ENCODE data around the gene OR2AG1.
A peak's percentile ranks its signal among the peaks of the same experiment; 100 is the strongest.

The OR2AG1 gene, protein sequence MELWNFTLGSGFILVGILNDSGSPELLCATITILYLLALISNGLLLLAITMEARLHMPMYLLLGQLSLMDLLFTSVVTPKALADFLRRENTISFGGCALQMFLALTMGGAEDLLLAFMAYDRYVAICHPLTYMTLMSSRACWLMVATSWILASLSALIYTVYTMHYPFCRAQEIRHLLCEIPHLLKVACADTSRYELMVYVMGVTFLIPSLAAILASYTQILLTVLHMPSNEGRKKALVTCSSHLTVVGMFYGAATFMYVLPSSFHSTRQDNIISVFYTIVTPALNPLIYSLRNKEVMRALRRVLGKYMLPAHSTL

DNA sequence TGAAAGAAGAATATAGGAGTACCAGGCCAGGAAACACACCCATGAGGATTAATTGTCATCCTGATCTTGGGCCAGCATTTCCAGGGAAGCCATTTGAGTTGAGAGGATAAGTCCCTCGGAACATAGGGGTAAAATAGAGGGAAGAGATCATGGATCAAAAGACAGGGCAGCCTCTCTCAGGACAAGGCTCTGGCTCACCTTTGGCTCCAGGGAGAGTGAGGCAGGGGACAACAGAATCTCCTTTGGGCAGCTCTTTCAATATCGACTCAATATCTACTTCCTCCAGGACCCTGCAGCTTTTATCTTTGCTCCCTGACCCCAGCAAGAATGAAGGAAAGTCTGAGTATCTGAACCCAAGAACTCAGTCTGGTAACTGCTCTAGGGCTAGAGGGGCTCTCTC is at the start of gene OR2AG1:
Gene OR2AG1, plus strand, starts transcription at position 301 of the 400 bp plus-strand sequence. CDS start 2,018 bp downstream, outside the sequence.
- no peak for DNase-seq
- no peak for TF ChIP-seq POLR2A (IDR thresholded peaks at IDR 0.05; ENCODE audit: low read length)
- TF ChIP-seq GATA1 (IDR thresholded peaks at IDR 0.05; ENCODE audit: low read depth, low read length), result no peak

DNA sequence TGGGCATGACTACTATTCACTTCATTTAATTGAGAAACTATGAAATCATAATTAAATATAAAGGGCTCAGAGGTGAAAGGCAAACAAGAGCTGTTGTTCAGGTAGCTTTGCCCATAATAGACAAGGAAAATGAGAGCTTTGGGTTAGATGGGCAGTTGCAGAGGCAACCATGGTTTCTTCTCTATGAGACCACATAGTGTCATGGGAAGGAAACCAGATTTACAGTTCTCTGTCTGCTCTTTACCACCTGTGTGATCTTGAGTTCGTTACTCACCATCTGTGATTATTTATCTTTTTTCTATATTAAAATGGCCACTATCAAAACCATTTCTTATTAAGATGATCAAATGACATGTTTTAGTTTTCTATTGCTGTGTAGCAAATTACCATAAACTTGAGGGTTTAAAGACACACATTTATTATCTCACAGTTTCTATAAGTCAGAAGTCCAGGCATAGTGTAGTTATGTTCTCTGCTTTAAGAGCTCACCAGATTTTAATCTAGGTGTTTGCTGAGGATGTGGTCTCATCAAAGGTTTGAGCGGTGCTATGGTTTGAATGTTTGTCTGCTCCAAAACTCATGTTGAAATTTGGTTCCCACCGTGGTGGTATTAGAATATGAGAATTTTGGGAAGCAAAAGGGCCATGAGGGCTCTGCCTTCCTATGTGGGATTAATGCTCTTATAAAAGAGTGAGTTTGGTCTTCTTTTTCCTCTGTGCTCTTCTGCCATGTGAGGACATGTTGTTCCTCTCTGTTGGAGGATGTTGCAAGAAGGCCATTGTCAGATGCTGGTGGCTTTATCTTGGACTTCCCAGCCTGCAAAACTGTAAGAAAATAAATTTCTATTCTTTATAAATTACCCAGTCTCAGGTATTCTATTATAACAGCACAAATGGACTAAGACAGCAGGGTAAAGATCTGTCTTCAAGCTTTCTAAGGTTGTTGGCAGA is 49.2 kb upstream of the OR2AG1 start:
- DNase-seq, result no peak
- TF ChIP-seq GATA1 (IDR thresholded peaks at IDR 0.05; ENCODE audit: low read depth, low read length) (no peak), POLR2A (IDR thresholded peaks at IDR 0.05; ENCODE audit: low read length) (no peak)

DNA sequence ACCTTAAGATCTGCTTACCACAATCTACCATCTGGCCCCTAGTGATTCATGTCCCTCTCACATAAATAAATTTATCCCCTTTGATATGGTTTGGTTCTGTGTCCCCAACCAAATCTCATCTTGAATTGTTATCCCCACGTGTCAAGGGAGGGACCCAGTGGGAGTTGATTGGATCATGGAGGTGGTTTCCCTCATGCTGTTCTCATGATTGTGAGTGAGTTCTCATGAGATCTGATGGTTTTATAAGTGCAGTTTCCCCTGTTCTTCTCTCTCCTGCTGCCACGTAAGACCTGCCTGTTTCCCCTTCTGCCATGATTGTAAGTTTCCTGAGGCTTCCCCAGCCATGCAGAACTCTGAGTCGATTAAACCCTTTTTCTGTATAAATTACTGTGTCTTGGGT is 48.2 kb upstream of the OR2AG1 start:
- TF ChIP-seq GATA1 (IDR thresholded peaks at IDR 0.05; ENCODE audit: low read depth, low read length), result no peak
- no peak for TF ChIP-seq POLR2A (IDR thresholded peaks at IDR 0.05; ENCODE audit: low read length)
- no peak for DNase-seq

DNA sequence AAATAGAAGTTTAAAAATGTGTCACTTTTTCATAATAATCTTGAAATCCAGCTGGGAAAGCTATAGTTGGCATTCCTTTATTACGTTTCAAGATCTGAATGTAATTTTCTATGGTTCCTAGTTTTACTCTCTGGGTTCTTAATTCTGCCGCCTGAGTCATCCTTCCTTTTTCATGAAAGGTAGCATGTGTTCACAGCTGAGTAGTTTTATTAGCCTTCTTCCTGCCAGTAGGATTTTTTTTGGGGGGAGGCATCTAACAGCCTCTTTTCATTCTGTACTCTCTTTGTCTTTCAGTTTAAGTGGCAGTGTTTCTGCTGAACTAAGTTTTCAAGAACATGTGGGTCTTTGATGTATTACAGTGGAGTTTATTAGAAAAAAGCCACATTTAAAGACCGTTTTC is 47.5 kb upstream of the OR2AG1 start:
- TF ChIP-seq GATA1 (IDR thresholded peaks at IDR 0.05; ENCODE audit: low read depth, low read length), result no peak
- TF ChIP-seq POLR2A (IDR thresholded peaks at IDR 0.05; ENCODE audit: low read length), result no peak
- no peak for DNase-seq

DNA sequence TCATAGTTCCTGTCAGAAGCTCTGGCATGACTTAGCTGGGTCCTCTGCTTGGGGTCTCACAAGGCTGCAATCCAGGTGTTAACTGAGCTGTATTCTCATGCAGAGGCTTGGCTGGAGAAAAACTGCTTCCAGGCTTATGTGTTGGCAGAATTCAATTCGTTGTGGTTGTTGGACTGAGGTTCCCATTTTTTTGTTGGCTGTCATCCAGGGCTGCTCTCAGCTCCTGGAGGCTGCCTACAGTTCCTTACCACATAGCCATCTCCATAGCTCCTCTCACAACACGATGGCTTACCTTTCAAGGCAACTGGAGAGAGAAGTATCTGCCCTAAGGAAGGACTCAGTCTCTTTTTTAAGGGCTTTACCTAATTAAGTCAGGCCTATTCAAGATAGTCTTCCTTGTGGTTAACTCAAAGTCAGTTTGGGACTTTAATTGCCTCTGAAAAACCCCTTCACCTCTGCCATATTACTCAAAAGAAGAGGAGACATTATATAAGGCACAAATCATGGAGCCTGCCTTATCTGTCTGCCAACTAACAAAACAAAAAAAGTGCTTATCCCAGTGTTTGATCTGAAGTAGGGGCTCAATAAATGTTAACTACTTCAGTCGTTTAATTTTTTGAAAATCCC is 46.2 kb upstream of the OR2AG1 start:
- DNase-seq, result no peak

DNA sequence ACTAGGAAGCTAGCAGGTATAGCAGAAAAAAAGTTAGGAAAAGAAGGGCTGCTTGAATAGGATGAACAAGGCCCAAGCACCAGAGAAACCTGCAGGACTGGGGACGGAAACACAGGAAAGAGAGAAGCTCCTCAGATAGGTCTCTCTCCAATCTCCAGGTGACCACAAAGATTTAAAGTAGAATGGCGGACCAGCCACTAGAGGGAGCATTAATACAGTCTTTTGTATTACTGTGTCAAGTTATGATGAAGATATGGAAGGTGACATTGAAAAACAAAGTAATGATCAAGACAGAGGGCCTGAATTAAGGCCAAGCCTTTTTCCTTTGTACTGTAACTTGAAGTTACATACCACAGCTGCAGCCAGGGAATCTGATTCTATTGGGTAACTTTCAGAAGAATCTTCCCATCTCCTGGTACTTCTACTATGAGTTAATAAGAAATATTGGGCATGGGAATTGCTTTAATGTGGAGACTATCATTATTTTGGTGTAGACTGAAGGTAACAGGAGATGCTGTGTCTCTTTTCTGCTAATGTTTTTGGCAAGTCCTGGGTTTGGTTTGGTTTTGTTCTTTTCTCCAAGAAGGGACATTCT is 44.9 kb upstream of the OR2AG1 start:
- no peak for TF ChIP-seq GATA1 (IDR thresholded peaks at IDR 0.05; ENCODE audit: low read depth, low read length)
- TF ChIP-seq POLR2A (IDR thresholded peaks at IDR 0.05; ENCODE audit: low read length), result no peak
- DNase-seq, result peak; percentile 39 to 62

More for the DNA sequence above, 46.2 kb upstream of the OR2AG1 start:
- TF ChIP-seq POLR2A (IDR thresholded peaks at IDR 0.05; ENCODE audit: low read length) (no peak), GATA1 (IDR thresholded peaks at IDR 0.05; ENCODE audit: low read depth, low read length) (no peak)

DNA sequence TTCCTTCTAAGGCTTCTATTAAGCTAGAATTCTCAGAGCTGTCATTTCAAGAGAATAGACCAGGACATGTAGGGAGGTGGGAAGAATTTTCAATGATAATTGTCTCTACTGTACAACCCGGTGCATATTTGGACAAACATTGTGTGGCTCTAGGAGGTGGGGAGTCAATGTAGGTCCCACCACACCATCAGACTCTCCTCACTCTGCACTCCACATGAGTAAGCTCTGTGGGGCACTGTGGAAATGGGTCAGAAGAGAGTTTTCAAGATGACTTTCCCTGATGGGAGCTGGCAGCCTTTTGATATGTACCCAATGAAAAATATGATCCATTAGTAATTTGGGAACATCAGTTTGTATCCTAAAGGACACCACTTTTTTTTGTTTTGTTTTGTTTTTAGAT is 44.2 kb upstream of the OR2AG1 start:
- DNase-seq, result no peak
- no peak for TF ChIP-seq GATA1 (IDR thresholded peaks at IDR 0.05; ENCODE audit: low read depth, low read length)
- no peak for TF ChIP-seq POLR2A (IDR thresholded peaks at IDR 0.05; ENCODE audit: low read length)

DNA sequence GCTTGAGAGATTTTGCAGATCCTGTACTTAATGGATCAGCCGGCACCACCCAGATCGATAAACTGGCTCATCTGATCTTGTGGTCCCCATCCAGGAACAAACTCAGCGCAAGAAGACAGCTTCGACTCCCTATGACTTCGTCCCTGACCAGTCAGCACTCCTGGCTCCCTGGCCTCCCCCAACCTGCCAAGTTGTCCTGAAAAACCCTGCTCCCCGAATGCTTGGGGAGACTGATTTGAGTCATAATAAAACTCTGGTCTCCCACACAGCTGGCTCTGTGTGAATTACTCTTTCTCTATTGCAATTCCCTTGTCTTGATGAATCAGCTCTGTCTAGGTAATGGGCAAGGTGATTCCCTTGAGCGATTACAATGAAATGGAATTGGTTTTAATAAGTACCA is 40.6 kb upstream of the OR2AG1 start:
- no peak for TF ChIP-seq GATA1 (IDR thresholded peaks at IDR 0.05; ENCODE audit: low read depth, low read length)
- no peak for DNase-seq

DNA sequence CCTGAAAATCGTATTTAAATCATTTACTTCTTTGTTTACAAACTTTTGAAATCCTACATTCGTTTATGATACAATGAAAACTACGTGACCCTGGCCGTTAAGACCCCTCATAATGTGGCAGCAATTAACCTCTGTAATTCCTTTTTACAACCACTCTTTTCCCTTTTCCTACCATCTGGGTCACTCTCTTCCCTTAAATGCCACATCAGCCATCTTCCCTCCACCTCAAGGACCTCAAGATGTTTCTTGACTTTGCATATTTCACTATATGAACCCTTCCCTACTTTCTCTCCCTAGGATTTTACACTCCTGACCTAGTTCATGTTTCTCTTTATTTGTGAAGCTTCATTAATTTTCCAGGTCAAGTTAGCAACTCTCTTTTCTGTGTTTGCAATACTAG is 37.8 kb upstream of the OR2AG1 start:
- no peak for DNase-seq
- TF ChIP-seq POLR2A (IDR thresholded peaks at IDR 0.05; ENCODE audit: low read length) (no peak), GATA1 (IDR thresholded peaks at IDR 0.05; ENCODE audit: low read depth, low read length) (no peak)

DNA sequence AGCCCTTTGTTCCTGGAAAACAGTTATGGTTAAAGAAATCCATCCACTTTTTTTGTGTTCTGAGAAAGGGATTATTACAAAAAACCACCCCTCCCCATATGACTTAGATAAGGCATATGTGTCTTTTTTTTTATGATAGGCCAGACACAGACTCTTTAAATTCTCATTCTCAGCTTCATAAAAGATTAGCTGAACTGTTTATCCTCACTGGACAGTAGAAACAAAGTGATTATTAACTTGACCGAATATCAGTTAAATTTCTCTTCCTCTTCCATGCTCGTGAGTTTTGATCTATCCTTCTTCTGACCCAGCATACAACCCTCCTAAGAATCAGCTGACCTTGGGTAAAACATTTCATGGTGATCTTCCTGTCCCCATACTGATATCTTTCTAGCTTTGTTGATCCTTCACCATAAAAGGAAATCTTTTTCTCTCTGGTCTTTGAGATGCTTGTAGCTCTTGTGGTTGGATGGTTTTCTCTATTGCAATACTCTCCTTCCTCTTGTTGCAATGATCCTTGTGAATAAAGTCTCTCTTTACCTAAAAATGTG is 37.3 kb upstream of the OR2AG1 start:
- no peak for TF ChIP-seq GATA1 (IDR thresholded peaks at IDR 0.05; ENCODE audit: low read depth, low read length)
- TF ChIP-seq POLR2A (IDR thresholded peaks at IDR 0.05; ENCODE audit: low read length), result no peak
- DNase-seq, result peak in 1 of 2 experiments; percentile 17

DNA sequence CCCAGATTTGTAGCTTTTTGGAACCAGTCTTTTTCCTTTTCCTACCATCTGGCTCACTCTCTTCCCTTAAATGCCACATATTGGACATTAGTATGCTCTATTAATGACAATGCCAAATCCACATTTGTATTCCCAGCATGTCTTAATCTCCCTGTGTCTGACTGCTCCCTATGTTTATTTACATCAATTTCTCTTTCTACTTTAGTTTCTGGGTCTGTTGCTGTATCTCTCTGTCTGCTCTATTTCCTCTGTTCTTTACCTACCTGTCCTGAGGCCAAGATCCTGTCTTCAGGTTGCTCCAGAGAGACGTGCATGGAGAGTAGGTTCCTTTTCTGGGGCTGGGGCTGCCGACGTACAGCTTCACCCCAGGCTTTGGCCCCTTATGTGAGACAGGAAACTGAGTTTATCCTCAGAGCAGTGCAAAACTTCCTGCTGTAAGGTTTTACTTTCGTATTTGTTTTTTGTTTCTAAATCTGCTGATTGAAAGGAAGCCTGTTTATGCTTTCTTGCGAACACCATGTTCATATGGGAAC is 36.7 kb upstream of the OR2AG1 start:
- no peak for TF ChIP-seq GATA1 (IDR thresholded peaks at IDR 0.05; ENCODE audit: low read depth, low read length)
- TF ChIP-seq POLR2A (IDR thresholded peaks at IDR 0.05; ENCODE audit: low read length), result no peak
- DNase-seq, result no peak

DNA sequence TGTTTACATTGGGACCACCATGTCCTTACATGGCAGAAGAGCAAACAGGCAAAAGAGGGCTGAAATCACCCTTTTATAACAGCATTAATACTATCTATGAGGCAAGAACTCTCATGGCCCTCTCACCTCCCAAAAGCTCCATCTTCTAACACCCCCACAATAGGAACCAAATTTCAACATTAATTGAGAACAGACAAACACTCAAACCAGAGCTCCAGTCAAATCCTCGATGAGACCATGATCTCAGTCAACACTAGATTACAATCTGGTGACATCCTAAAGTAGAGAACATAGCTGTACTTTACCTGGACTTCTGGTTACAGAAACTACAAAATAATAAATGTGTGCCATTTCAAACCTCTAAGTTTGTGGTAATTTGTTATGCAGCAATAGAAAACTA is 36.2 kb upstream of the OR2AG1 start:
- DNase-seq, result no peak
- TF ChIP-seq GATA1 (IDR thresholded peaks at IDR 0.05; ENCODE audit: low read depth, low read length) (no peak), POLR2A (IDR thresholded peaks at IDR 0.05; ENCODE audit: low read length) (no peak)

DNA sequence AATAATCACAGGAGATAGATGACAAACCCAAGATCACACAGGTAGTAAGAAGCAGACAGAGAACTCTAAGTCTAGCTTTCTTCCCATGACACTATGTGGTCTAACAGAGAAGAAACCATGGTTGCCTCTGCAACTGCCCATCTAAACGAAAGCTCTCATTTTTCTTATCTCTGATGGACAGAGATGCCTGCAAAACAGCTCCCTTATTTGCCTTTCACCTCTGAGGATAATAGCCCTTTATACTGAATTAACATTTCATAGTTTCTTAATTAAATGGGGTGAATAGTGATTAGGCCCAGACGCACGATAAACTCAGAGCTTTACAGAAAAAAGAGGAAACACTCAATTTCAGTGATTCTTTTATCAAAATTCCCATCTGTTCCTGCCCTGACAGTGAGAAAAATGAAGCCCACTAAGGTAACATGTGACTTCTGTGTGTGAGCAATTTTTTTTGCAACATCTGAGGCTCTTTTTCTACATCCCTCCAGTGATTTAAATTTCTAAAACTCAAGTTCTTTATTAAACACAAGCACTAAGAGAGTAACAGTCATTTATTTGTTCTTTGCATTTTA is 35.6 kb upstream of the OR2AG1 start:
- DNase-seq, result peak; percentile 3 to 17
- TF ChIP-seq POLR2A (IDR thresholded peaks at IDR 0.05; ENCODE audit: low read length) (no peak), GATA1 (IDR thresholded peaks at IDR 0.05; ENCODE audit: low read depth, low read length) (no peak)
